ENCODE results near the gene FAF1.

GRCh38 chr1:50787266-50787665 is 172.8 kb downstream of the FAF1 start:
- TF ChIP-seq CTCF (conservative IDR thresholded peaks at IDR 0.05; ENCODE audit: low read depth, low read length) (no peak), EZH2 (IDR thresholded peaks at IDR 0.05; ENCODE audit: low read length, unreplicated experiment) (no peak), EZH2phosphoT487 (IDR thresholded peaks at IDR 0.05; ENCODE audit: borderline replicate concordance, low read length) (no peak)

Data from PC-3 (cell line).